Duodenal mucosa (tissue), 2 donors: Measurements from ENCODE around the gene CHPF2.

ENCODE experiments used
- H3K27ac ChIP-seq: one replicate; pipeline ENCODE4 v1.7.0; 2013; ENCODE audit warnings: low read depth, low read length
- H3K27me3 ChIP-seq, 2 donors: one replicate each; pipeline ENCODE4 v1.7.0; 2013; ENCODE audit warnings: low read length in 2 of 2, control low read depth in 1 of 2; ENCODE audit not compliant: insufficient read depth in 2 of 2, control insufficient read depth in 1 of 2
- H3K36me3 ChIP-seq, 2 donors: one replicate each; pipeline ENCODE4 v1.7.0; 2013; ENCODE audit warnings: low read length in 2 of 2, control low read depth in 1 of 2; ENCODE audit not compliant: insufficient read depth in 2 of 2, control insufficient read depth in 1 of 2
- H3K4me1 ChIP-seq, 2 donors: one replicate each; pipeline ENCODE4 v1.7.0; 2013; ENCODE audit warnings: low read length in 2 of 2, control low read depth in 1 of 2; ENCODE audit not compliant: insufficient read depth in 2 of 2, control insufficient read depth in 1 of 2
- H3K4me3 ChIP-seq, 2 donors: one replicate each; pipeline ENCODE4 v1.7.0; 2013; ENCODE audit warnings: low read length in 2 of 2, low read depth in 1 of 2
- H3K9ac ChIP-seq, 2 donors: one replicate each; pipeline ENCODE4 v1.7.0; 2013; ENCODE audit warnings: low read length in 2 of 2, low read depth in 1 of 2
- H3K9me3 ChIP-seq, 2 donors: one replicate each; pipeline ENCODE4 v1.7.0; 2013; ENCODE audit warnings: low read length in 2 of 2, control low read depth in 1 of 2; ENCODE audit not compliant: control insufficient read depth in 1 of 2

CHPF2 gene

GRCh38 chr7:151215396-151215795 lies 16.9 kb upstream of the CHPF2 start:
- Histone ChIP-seq H3K27ac (no peak overlapping the region), H3K9me3 (no peaks in the 10 kb centered on the region), H3K36me3 (peaks cover 33 to 60% of the 10 kb centered on the region in 2 donors)

GRCh38 chr7:151218170-151218569 lies 14.1 kb upstream of the CHPF2 start:
- Histone ChIP-seq H3K27ac (no peak overlapping the region), H3K27me3 (no peaks in the 10 kb centered on the region), H3K9ac (no peak overlapping the region), H3K36me3 (peaks cover 48 to 79% of the 10 kb centered on the region in 2 donors), H3K4me3 (no peak overlapping the region), H3K9me3 (no peaks in the 10 kb centered on the region), H3K4me1 (no peaks in the 10 kb centered on the region)

More at GRCh38 chr7:151215396-151215795, 16.9 kb upstream of the CHPF2 start:
- Histone ChIP-seq H3K4me3 (no peak overlapping the region), H3K4me1 (no peaks in the 10 kb centered on the region), H3K9ac (no peak overlapping the region), H3K27me3 (no peaks in the 10 kb centered on the region)

GRCh38 chr7:151223728-151224127 lies 8.6 kb upstream of the CHPF2 start:
- Histone ChIP-seq H3K36me3 (peaks cover 36 to 52% of the 10 kb centered on the region in 2 donors), H3K27me3 (no peaks in the 10 kb centered on the region), H3K4me3 (no peak overlapping the region), H3K9ac (no peak overlapping the region), H3K4me1 (peaks cover 24% of the 10 kb centered on the region in 2 donors), H3K27ac (no peak overlapping the region), H3K9me3 (no peaks in the 10 kb centered on the region)

GRCh38 chr7:151225948-151226510 lies 6.3 kb upstream of the CHPF2 start:
- peaks cover 29 to 38% of the 10 kb centered on the region in 2 donors for H3K36me3 ChIP-seq
- peaks cover 24% of the 10 kb centered on the region in 2 donors for H3K4me1 ChIP-seq
- H3K9ac ChIP-seq, result peak overlapping the region; percentile 61 to 76
- H3K27ac ChIP-seq, result no peak overlapping the region
- H3K27me3 ChIP-seq, result no peaks in the 10 kb centered on the region
- H3K4me3 ChIP-seq, result peak overlapping the region; percentile 95 to 96
- no peaks in the 10 kb centered on the region for H3K9me3 ChIP-seq

GRCh38 chr7:151226560-151226874 lies 5.8 kb upstream of the CHPF2 start:
- no peaks in the 10 kb centered on the region for H3K27me3 ChIP-seq
- H3K4me1 ChIP-seq, result peaks cover 25 to 27% of the 10 kb centered on the region in 2 donors
- peak overlapping the region; percentile 61 to 76 for H3K9ac ChIP-seq
- no peak overlapping the region for H3K27ac ChIP-seq
- H3K36me3 ChIP-seq, result peaks cover 27 to 35% of the 10 kb centered on the region in 2 donors
- no peaks in the 10 kb centered on the region for H3K9me3 ChIP-seq
- H3K4me3 ChIP-seq, result peak overlapping the region; percentile 95 to 96

- Histone ChIP-seq H3K27me3 (no peaks in the 10 kb centered on the region), H3K9ac (peak within 1 kb of the TSS; percentile 61 to 76), H3K4me1 (peaks cover 31 to 32% of the 10 kb centered on the region in 2 donors), H3K9me3 (no peaks in the 10 kb centered on the region), H3K36me3 (peaks cover 23 to 31% of the 10 kb centered on the region in 2 donors), H3K4me3 (peak within 1 kb of the TSS; percentile 95 to 96), H3K27ac (peak within 1 kb of the TSS; percentile 61)
These were observed 5.2 kb upstream of the CHPF2 start, which contains the start of gene ABCF2 for GRCh38 chr7:151226875-151227782. Gene ABCF2, minus strand, starts transcription at chr7:151227205. Its CDS starts 747 bp downstream, at chr7:151226458.

- peaks cover 34% of the 10 kb centered on the region in 2 donors for H3K4me1 ChIP-seq
- no peaks in the 10 kb centered on the region for H3K27me3 ChIP-seq
- no peaks in the 10 kb centered on the region for H3K9me3 ChIP-seq
- H3K27ac ChIP-seq, result no peak overlapping the region
- peak overlapping the region; percentile 95 to 96 for H3K4me3 ChIP-seq
- H3K36me3 ChIP-seq, result peaks cover 13 to 20% of the 10 kb centered on the region in 2 donors
- H3K9ac ChIP-seq, result peak overlapping the region; percentile 61 to 66
These were observed 4.0 kb upstream of the CHPF2 start for GRCh38 chr7:151228024-151228866.

- Histone ChIP-seq H3K4me3 (no peak overlapping the region), H3K9ac (no peak overlapping the region), H3K36me3 (peaks cover 4 to 10% of the 10 kb centered on the region in 2 donors), H3K27me3 (no peaks in the 10 kb centered on the region), H3K27ac (no peak overlapping the region), H3K9me3 (no peaks in the 10 kb centered on the region), H3K4me1 (peaks cover 41 to 43% of the 10 kb centered on the region in 2 donors)
These were observed 3.0 kb upstream of the CHPF2 start for GRCh38 chr7:151229249-151229648.

GRCh38 chr7:151231080-151231479 lies 1.2 kb upstream of the CHPF2 start:
- Histone ChIP-seq H3K4me1 (peaks cover 34 to 36% of the 10 kb centered on the region in 2 donors), H3K4me3 (no peak overlapping the region), H3K27me3 (no peaks in the 10 kb centered on the region), H3K9me3 (no peaks in the 10 kb centered on the region), H3K36me3 (peaks cover 7 to 13% of the 10 kb centered on the region in 2 donors), H3K27ac (no peak overlapping the region), H3K9ac (no peak overlapping the region)
